Tibial nerve (tissue), 4 donors: ENCODE data around the gene BNC2. TPM values are rescaled to one million over a fixed set of nuclear protein-coding genes. Genes with fewer than 3 reads are reported as not detected.
"Not testable (repeated sequence)": the region's sequence is repeated elsewhere in the genome, so short reads cannot be mapped to it uniquely, and the experiment has no call there.

Source experiments
- DNase-seq, 2 donors: peaks; one replicate each; pipeline ENCODE4 v3.0.0-alpha.2; 2019; ENCODE audit warnings: low spot score in 2 of 2
- H3K27ac ChIP-seq, 4 donors: fragments of 200-600 bp; sonication (generic) in 3 of 4; one replicate each; pipeline ENCODE4 v1.5.1; 2017 to 2019; ENCODE audit warnings: mild to moderate bottlenecking in 1 of 4
- H3K27me3 ChIP-seq, 2 donors: fragments of 200-600 bp; sonication (generic) in 1 of 2; one replicate each; pipeline versions ENCODE4 v1.5.1 to v1.6.0; 2017 to 2019
- H3K36me3 ChIP-seq, 3 donors: fragments of 200-600 bp; sonication (generic); one replicate each; pipeline ENCODE4 v1.5.1; 2018 to 2019
- H3K4me1 ChIP-seq, 4 donors: fragments of 200-600 bp; sonication (generic) in 3 of 4; one replicate each; pipeline ENCODE4 v1.5.1; 2017 to 2019
- H3K4me3 ChIP-seq, 4 donors: fragments of 200-600 bp; sonication (generic) in 3 of 4; one replicate each; pipeline ENCODE4 v1.5.1; 2017 to 2019; ENCODE audit warnings: mild to moderate bottlenecking in 1 of 4, moderate library complexity in 1 of 4
- H3K9me3 ChIP-seq, 4 donors: fragments of 200-600 bp; sonication (generic) in 3 of 4; one replicate each; pipeline ENCODE4 v1.5.1; 2017 to 2019
- EP300 ChIP-seq, 2 donors: sonication (generic); formaldehyde crosslinking; IDR thresholded peaks; one replicate each; pipeline ENCODE4 v1.6.1; 2017; ENCODE audit warnings: antibody characterized with exemption in 2 of 2, mild to moderate bottlenecking in 1 of 2
- POLR2A ChIP-seq, 2 donors: fragments of 450-650 bp; IDR thresholded peaks; one replicate each; pipeline ENCODE4 v1.6.1; 2017; ENCODE audit warnings: antibody characterized with exemption in 2 of 2, mild to moderate bottlenecking in 2 of 2, moderate library complexity in 2 of 2
- WGBS, 2 donors: methylation state at CpG; one replicate each; pipeline ENCODE4 v1.1.5; 2018; 5-methylcytosine and 5-hydroxymethylcytosine counted together
- total RNA-seq, 4 donors: library from RNA; depleted of rRNA; stranded (reverse); fragments of >200 nt; gene quantifications; one replicate each; pipeline ENCODE4 v1.1.0, GENCODE V29; 2016
- TF ChIP-seq, protein P1 (sequence below), 5 experiments: fragments of 200-600 bp in 3 of 5; fragments of 450-650 bp in 2 of 5; sonication (generic) in 3 of 5; IDR thresholded peaks; one replicate each; pipeline ENCODE4 v1.5.1; 2016 to 2019; ENCODE audit warnings: antibody characterized with exemption in 5 of 5, mild to moderate bottlenecking in 3 of 5, moderate library complexity in 2 of 5

BNC2 gene
- total RNA-seq, 4 donors from 2014 or later, result 69.9 to 89.6 (median 88.4) TPM

- TF ChIP-seq POLR2A (IDR thresholded peaks at IDR 0.05) (no peak), EP300 (IDR thresholded peaks at IDR 0.05) (no peak)
- TF ChIP-seq, protein P1, sequence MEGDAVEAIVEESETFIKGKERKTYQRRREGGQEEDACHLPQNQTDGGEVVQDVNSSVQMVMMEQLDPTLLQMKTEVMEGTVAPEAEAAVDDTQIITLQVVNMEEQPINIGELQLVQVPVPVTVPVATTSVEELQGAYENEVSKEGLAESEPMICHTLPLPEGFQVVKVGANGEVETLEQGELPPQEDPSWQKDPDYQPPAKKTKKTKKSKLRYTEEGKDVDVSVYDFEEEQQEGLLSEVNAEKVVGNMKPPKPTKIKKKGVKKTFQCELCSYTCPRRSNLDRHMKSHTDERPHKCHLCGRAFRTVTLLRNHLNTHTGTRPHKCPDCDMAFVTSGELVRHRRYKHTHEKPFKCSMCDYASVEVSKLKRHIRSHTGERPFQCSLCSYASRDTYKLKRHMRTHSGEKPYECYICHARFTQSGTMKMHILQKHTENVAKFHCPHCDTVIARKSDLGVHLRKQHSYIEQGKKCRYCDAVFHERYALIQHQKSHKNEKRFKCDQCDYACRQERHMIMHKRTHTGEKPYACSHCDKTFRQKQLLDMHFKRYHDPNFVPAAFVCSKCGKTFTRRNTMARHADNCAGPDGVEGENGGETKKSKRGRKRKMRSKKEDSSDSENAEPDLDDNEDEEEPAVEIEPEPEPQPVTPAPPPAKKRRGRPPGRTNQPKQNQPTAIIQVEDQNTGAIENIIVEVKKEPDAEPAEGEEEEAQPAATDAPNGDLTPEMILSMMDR (IDR thresholded peaks at IDR 0.05), result no peak
- H3K27me3 ChIP-seq, result no peaks in the 10 kb centered on the region
- no peak overlapping the region for H3K4me3 ChIP-seq
- no peak overlapping the region for H3K27ac ChIP-seq
- H3K4me1 ChIP-seq, result no peaks in the 10 kb centered on the region
- WGBS, 2 donors, result 57% methylated on average over 2 of the region's 2 CpGs
- H3K9me3 ChIP-seq, result no peaks in the 10 kb centered on the region
- no peak for DNase-seq
- H3K36me3 ChIP-seq, result no peaks in the 10 kb centered on the region
Observed at GRCh38 chr9:16912197-16912596, 41.7 kb upstream of the BNC2 start.

DNA sequence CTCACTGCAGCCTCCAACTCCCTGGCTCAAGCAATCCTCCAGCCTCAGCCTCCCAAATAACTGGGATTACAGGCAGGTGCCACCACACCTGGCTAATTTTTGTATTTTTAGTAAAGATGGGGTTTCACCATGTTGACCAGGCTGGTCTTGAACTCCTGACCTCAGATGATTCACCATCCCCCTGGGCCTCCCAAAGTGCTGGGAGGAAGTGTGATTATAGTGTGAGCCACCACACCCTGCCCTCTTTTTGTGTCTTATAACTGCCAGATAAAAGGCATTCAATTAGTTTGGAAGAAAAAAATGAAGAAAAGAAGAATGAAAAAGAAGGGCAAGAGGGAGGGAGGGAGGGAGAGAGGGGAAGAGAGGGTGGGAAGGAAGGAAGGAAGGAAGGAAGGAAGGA is 37.7 kb upstream of the BNC2 start:
- H3K27ac ChIP-seq, H3K4me1 ChIP-seq, DNase-seq, H3K27me3 ChIP-seq, H3K4me3 ChIP-seq, H3K36me3 ChIP-seq, H3K9me3 ChIP-seq: not testable (repeated sequence)
- TF ChIP-seq EP300 (IDR thresholded peaks at IDR 0.05), result peak in 1 of 2 donors; percentile 20

GRCh38 chr9:16904655-16905054 is 34.2 kb upstream of the BNC2 start:
- H3K27ac ChIP-seq, result no peak overlapping the region
- 72 to 84% methylated on average over 4 of the region's 4 CpGs for WGBS, 2 donors
- H3K36me3 ChIP-seq, result no peaks in the 10 kb centered on the region
- no peak overlapping the region for H3K4me3 ChIP-seq
- H3K4me1 ChIP-seq, result no peaks in the 10 kb centered on the region
- TF ChIP-seq, protein P1 (IDR thresholded peaks at IDR 0.05), result no peak
- TF ChIP-seq POLR2A (IDR thresholded peaks at IDR 0.05) (no peak), EP300 (IDR thresholded peaks at IDR 0.05) (no peak)
- no peaks in the 10 kb centered on the region for H3K9me3 ChIP-seq
- no peak for DNase-seq
- no peaks in the 10 kb centered on the region for H3K27me3 ChIP-seq

DNA sequence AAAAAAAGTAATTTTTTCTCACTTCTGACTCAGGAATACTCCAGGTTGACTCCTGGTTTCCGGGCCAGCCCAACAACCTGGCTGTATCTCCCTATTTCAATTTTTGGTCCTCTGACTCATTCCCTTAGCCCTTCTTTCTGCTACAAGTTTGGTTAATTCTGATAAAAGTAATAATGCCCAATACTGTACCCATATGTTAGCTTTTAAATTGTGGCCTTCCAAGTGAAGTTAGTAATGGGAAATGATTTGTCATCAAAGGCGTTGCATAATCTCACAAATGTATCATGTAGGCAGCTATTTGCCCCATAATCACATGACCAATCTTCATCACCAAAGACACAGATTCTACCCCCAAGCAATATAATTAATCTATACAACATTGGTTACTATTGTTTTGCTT is 31.1 kb upstream of the BNC2 start:
- 96 to 100% methylated on average over 2 of the region's 2 CpGs for WGBS, 2 donors
- H3K27ac ChIP-seq, result no peak overlapping the region
- no peak overlapping the region for H3K4me3 ChIP-seq
- no peak for DNase-seq
- TF ChIP-seq, protein P1 (IDR thresholded peaks at IDR 0.05), result no peak
- TF ChIP-seq POLR2A (IDR thresholded peaks at IDR 0.05) (no peak), EP300 (IDR thresholded peaks at IDR 0.05) (no peak)
- H3K27me3 ChIP-seq, result no peaks in the 10 kb centered on the region
- H3K9me3 ChIP-seq, result no peaks in the 10 kb centered on the region
- H3K4me1 ChIP-seq, result no peaks in the 10 kb centered on the region
- H3K36me3 ChIP-seq, result no peaks in the 10 kb centered on the region

DNA sequence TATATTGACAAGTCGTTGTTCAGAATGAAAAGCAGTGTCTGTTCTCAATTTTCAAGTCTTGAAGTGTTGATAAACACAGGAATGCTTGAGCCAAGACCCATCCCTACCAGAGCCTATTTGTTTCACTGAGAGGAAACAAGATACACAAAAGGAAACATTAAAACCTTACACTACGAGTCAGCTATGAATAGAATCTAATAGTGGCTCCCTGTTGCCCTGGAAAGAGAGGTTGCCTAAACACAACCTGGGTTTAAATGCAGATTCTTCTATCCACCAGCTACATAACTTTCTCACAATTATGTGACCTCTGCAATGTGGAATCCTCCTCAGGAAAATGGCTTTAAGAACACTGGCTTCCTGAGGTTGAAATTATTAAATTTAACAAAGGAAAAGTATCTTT is 29.1 kb upstream of the BNC2 start:
- Histone ChIP-seq H3K27ac (no peak overlapping the region), H3K9me3 (no peaks in the 10 kb centered on the region), H3K36me3 (no peaks in the 10 kb centered on the region), H3K4me3 (no peak overlapping the region), H3K27me3 (no peaks in the 10 kb centered on the region), H3K4me1 (no peaks in the 10 kb centered on the region)
- no peak for DNase-seq
- TF ChIP-seq, protein P1 (IDR thresholded peaks at IDR 0.05), result no peak
- no peak for TF ChIP-seq EP300 (IDR thresholded peaks at IDR 0.05)
- no peak for TF ChIP-seq POLR2A (IDR thresholded peaks at IDR 0.05)
- WGBS, 2 donors, result 12 to 14% methylated on average over 2 of the region's 2 CpGs

DNA sequence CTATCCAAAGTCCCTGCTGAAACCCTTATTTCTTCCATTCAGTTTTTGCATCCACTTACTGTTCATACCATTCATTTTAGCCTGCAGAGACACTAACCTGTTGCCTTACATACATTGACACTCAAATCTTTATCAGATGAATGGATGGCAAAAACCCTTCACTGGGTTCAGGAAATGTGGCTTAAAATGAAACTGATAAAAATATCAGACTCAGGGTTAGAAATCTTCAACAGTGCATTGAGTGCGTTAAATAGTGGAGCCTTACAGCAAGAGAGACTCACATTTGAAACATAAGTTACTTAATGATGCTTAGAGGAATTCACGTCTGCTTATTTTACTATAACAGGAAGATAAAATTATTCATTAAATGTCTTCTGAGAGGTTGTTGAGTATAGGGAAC is 28.0 kb upstream of the BNC2 start:
- TF ChIP-seq POLR2A (IDR thresholded peaks at IDR 0.05), result no peak
- TF ChIP-seq, protein P1 (IDR thresholded peaks at IDR 0.05), result no peak
- TF ChIP-seq EP300 (IDR thresholded peaks at IDR 0.05), result no peak
- no peaks in the 10 kb centered on the region for H3K4me1 ChIP-seq
- H3K9me3 ChIP-seq, result no peaks in the 10 kb centered on the region
- H3K27me3 ChIP-seq, result no peaks in the 10 kb centered on the region
- no peak overlapping the region for H3K4me3 ChIP-seq
- no peaks in the 10 kb centered on the region for H3K36me3 ChIP-seq
- no peak for DNase-seq
- 85% methylated on average over 2 of the region's 2 CpGs for WGBS, 2 donors
- no peak overlapping the region for H3K27ac ChIP-seq
